ELF-1 (cell line): ENCODE measurements around the gene SERTAD2.
A peak's percentile ranks its signal among the peaks of the same experiment; 100 is the strongest.

Experiments
- DNase-seq: peaks from one replicate; pipeline ENCODE4 v3.0.0-alpha.2; 2016; ENCODE audit warnings: low read depth, low spot score

The SERTAD2 gene

DNA sequence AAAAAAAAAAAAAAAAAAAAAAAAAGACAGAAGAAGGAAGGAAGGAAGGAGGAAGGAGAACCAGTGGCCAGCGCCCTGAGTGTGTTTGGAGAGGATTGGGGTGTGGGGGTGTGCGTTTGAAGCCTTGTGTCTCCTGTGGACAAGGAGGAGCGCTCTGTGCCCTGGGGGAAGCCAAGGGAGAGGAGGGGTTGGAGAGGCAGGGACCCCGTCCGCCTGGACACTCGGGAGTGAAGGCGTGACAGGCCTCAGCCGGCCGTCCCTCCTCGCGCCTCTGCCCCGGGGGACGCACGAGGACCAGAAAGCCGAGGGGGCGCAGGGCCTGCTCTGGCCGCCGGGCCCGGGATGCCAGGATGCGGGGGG, 44.9 kb downstream of the SERTAD2 start:
- DNase-seq: no peak

DNA sequence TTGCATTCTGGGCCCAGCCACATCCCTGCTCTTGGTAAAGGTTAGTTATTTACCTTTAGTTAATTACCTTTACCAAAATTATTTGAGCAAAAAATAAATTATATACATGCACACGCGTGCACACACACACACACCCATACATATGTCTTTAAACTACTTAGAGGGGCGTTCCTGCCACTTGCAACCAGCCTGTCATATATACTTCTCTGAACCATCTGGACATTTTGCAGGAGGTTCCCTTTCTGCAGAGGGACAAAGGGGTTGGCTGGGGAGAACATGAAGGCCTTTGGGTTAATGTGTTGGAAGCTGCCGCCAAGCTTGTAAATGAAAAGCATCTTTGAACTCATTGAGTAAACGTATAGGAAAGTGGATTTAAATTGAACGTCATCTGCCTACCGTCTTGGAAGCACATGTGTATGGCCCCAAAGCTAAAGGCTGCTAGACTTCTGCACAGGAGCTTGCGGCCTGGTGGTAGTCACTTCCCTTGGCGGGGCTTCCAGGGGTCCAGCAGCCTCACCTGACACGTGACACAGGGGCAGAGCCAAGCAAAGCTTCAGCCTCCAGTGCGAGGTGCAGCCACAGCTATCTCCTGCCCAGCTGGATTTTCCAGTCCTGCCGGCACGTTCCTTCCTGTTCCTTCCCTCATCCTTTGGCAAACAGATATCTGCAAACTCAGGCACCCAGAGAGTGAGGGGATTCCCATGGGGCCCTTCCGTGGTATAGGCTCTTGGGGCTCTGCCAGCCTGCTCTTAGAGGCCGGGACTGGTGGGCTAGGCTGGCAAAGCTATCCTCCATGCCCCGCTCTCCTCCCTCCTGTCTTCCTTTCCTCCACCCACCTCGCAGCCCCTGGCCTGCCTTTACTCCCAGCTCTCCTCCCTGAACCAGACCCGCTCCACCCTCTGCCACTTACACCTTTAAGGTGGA, 46.1 kb downstream of the SERTAD2 start:
- peak; percentile 80 for DNase-seq

DNA sequence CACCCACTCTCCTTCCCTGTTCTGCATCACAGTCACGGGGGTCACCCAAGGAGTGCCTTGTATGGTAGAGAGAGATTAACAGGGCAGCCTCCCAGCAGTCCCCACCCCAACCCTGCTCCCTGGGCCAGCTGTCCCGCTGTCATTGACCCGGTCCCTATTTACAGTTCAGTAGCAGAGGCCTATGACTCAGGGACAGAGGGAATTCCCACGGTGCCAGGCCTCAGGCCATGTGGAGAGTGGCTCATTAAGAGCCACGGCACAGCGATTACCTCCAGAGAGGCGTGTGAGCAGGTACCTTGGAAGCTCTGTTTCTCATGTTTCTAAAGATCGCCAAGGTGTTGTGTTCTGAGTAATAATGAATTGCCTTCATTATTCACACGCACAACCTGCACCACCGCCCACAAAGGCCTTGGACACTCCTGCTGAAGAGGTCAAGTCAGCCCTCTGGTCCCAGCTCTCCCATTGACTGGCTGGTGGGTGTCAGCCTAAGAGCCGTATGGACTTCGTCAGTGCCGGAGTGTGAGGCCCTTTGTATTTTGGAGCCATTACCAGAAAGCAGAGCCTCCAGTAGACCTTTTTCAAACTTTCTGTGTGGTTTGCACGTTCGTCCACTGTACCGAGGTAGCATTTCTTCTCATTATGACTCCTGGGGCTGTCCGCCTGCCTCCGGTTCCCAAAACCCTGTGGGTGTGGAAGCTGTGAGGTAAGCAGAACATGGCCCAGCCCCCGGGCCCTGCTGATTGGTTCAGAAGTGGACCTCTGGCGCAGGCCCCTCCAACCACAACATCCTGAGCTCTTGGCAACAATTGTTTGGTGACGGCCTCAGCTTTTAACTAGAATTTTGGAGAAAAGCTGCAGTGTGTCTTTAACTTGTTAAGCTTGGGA, 47.0 kb downstream of the SERTAD2 start:
- DNase-seq: peak; percentile 92

DNA sequence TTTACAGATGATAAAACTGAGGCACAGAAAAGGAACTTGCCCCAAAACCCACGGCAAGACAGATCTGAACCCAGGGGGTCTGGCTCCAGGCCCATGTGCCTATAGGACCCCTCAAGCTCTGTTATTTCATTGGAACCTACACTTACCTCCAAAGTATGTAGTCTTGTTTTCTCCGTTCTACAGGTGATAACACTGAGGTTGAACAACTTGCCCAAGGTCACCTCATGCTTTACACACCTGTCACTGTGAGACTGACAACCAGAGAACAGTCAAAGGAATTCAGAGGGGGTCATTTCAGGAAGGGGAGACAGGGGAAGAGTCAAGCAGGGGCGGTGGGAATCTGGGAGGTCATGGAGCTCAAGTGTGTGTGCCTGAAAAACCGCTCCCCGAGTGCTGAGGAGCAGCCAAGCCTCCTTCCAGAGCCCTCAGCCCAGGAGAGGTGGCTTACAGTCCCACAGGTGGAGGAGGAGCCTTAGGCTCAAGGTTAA, 47.7 kb downstream of the SERTAD2 start:
- no peak for DNase-seq

DNA sequence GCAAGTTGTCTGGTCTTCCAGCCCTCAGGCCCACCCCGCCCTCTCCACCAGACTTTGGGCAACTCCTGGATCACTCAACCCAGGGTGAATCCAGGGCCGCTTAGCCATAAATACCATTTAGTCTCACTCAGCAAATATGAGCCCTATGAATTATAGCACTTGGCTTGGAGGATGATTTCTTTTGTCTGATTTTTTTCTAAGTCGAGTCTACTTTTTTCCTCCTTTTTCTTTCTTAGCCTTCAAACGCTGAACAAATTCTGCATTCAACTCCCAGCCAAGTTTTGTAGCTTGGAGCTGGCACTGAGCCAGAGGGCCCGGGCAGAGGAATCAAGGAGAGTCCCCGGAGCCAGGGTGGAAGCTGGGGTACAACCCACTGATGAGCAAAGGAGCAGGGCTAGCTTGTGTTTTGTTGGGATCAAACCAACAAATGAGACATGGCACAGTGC, 48.7 kb downstream of the SERTAD2 start:
- DNase-seq: no peak

DNA sequence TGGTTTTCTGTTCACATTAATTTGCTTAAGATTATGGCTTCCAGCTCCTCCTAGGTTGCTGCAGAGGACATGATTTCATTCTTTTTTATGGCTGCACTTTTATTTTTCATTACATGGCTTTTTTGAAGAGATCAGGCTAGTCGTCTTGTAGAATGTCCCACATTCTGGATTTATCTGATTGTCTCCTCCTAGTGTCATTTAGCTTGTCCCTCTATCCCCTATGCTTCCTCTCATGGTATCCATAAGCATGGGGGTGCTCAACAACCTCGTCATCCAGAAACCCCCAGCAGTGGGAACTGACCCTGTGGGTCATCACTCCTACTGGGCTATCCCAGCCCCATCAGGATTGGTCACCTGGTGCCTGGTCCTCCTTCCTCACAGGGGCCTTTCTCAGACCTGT, 49.6 kb downstream of the SERTAD2 start:
- no peak for DNase-seq

DNA sequence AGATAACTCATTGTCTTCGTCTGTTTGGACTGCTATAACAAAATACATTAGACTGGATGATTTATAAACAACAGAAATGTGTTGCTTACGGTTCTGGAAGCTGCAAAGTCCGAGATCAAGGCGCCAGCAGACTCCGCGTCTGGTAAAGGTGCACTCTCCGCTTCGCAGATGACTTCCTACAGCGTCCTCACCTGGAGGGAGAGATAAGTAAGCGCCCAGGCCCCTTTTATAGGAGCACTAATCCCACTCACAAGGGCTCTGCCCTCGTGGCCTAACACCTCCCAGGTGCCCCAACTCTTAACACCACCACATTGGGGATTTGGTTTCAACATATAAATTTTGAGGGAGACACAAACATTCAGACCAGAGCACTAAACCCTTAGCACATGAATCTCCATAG, 51.3 kb downstream of the SERTAD2 start:
- no peak for DNase-seq

DNA sequence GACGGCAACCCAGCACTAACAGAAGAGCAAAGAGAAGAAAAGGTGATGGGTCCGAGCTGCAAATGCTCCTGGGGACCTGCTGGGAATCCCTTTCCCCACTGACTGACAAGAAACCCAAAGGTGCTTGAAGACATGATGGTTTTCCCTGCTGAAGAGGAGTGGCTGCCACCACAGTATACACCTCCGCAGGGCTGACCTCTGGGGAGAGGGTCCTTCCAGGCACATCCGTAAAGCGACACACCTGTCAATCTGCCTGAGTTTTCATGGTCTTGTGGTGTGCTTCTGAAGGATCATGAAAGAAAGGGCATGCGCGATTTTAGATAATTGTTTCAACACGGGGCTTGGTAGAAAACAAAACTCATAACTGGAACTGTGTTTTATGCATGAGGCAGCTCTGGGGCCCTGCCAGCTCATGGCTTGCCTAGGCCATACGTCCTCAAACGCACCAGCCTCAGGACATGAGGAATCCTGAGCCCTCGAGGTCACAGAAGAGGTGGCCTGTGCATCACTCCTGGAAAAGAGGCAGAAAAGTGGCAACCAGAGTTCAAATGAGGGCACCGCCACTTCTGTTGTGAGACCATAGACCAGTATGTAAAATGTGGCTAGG, 51.8 kb downstream of the SERTAD2 start:
- no peak for DNase-seq

DNA sequence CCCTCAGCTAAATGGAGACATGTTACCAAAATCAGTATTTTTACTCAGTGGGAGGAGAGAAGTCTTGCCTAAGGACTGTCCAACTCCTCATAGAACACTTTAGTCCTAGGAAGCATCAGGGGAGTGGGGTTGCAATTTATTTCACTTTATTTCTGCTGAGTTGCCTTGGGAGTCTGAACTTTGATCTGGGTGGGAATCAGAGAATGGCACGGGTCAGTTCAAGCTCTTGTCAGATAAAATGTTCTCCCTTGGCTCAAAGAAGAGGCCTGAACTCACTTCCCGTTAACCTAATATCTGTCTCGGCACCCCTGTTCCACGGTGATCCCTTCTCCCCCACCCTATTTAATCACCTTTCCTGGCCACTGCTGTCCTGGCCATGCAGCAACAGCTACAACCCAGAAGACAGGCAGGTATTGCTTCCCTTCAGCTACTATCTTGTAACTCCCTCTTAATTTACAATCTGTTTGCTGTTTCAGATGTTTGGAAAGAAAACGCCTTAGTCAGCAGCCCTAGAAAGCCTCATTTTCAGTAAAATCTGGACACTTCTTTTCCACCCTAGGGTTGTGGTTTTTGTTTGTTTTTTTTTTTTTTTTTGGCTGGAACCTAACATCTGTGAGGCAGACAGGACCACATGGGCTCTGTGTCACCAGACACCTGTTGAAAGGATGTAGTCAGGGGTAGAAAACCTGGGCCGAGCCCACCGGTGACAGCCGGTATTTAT, 52.5 kb downstream of the SERTAD2 start:
- no peak for DNase-seq

DNA sequence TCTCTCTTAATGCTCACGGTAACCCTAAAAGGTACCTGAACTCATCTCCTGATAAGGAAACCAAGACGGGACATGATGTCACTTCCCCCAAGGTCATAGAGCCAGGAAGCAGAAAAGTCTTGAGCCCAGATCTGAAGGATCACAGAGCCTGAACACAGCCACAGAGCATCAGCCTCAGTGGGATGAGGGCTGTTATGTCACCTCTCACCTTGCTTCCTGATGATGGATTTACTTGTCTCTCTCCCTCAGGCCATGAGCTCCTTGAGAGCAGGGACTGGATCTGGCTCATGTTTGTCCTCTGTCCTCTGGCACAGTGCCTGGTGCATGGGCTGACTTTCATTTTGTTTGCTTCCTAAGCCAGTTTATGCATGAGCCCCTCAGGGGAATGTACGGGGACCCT, 54.2 kb downstream of the SERTAD2 start:
- DNase-seq: peak; percentile 58

DNA sequence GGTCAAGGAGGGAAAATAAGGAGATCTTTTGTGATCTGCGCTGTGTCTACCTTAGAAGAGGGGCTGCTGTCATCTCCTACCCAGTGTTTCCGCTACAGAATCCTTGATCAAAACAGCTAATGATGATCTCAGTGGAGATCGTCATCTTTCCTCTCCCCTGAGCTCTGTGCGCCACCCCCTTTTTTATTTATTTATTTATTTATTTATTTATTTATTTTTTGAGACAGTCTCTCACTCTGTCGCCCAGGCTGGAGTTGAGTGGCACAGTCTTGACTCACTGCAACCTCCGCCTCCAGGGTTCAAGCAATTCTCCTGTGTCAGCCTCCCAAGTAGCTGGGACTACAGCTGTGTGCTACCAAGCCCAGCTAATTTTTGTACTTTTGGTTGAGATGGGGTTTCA, 55.5 kb downstream of the SERTAD2 start:
- DNase-seq: no peak

DNA sequence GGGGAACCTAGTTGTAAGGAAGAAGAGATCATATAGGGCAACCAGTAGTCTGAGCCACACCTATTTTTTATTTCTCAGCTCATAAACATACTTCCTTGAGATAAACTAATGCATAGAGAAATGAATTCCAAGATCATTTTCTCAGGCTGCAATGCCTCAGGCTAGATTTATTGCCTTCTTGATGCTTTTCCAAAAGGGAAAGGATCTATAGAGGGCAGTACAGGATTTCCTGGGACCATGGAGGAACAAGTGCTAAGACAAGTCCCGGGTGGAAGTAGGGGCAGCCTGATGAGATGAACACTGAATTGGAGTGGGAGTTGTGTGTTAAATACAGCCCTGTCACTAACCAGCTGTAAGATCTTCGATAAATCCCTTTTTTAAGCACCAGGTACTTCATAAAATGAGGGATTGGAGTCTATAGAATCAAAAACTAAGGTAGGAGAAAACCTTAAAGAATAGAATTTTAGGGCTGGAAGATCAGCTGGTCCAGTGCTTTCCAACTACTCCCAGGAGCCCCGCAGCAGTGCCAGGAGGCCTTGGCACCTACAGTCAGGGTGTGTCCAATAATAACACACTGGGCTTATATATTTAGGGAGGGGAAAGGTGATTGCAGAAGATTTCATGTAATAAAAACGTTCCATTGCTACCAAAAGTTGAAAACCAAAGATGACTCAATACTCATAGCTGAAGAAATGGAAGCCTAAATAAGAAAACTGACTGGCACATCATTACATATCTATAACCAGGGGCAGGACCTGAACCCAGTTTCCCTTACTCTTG, 58.1 kb downstream of the SERTAD2 start:
- DNase-seq: no peak

DNA sequence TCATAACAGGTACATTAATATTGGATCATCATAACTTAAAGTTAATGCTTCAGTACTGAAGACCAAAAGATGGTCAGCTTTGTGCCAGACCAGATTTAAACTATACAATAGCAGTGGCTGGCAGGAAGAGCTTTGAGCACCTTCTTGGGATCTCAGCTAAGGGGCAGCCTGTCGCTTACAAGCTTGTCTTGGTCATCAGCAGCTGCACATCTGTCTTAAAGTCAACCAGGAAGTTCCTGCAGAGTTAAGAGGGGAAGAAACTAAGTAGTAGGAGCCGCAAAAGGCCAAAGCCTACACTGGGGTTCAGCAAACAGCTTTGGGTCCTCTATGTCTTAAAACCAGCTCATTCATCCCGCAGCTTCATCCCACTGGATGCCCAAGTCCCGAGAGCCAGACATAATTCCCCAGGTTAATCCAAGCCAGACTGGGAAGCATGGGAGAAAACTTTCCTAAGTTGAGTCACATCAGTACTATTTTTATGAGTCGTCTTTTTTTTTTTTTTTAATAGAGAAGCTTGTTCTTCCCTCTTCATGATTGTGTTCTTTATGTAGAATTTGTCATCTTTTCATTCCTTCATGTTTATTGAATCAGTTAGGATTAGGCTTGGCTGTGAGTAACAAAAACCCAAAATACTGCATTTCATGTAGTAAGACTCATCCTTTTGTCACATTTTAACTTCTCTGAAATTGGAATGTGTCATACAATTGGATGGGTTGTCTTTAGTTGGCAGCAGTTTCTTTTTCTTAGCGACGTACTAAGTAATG, 59.3 kb downstream of the SERTAD2 start:
- DNase-seq: no peak

DNA sequence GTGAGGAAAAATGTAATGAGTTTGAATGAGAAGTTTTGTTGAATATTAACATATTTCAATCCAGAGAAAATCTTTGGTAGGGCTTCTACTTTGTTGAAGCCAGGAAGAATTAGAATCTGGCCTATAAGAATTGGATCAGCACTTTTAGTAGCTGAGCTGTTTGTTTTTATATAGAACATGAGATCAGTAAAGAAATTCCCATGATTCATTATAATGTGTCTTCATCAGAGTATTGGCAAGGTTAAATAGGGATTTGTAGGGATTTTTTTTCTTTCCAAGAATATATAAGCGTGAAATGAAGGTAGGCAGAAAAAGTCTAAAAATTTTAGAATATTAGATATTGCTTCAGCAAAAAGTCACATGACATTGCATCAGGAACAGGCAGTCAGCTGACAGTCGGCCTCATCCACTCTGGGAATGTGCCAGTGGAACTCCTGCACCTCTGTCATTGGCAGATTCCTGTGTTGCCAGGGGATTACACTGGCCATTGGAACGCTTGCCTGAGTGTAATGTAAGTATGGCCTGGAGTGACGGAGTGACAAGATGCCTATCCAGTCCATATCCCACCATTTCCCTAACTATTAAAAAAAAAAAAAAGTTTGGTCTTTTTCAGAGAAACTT, 60.6 kb downstream of the SERTAD2 start:
- no peak for DNase-seq

DNA sequence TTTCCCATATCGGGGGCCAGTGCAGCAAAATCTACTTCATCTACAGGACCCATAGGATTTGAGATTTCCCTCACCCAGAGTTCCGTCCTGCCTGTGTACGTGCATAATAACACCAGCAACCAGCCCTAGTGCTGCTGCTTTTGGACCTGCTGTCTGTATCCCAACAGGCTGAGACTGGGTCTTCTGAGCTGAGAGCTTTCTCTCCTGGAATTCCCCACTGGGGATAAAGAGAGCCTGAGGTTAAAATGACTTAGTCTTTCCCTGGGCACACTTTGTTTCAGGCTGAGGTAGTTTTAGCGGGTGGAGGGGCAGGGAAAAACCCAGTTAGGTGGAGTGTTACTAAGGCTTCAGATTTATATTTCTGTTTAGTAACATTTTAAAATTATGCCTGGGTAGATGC, 62.5 kb downstream of the SERTAD2 start:
- DNase-seq: no peak

DNA sequence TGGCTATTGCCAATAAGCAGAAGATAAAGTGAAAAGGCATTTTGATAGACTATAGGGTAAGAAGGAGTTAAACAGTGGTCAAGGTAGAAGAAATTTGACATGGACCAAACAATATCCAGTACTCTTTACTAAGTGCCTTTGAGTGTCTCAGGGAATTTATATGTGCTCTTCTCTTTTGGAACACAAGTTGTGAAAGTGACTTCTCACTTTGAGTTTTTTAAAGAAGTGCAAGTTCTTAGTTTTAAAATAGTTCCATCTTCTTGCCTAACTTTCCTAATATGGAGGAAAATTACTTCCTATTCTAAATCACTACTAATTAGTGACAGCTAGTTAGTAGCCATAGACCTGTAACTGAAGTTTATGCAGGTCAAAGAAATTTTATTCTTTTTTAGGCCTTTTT, 66.2 kb downstream of the SERTAD2 start:
- DNase-seq: no peak

DNA sequence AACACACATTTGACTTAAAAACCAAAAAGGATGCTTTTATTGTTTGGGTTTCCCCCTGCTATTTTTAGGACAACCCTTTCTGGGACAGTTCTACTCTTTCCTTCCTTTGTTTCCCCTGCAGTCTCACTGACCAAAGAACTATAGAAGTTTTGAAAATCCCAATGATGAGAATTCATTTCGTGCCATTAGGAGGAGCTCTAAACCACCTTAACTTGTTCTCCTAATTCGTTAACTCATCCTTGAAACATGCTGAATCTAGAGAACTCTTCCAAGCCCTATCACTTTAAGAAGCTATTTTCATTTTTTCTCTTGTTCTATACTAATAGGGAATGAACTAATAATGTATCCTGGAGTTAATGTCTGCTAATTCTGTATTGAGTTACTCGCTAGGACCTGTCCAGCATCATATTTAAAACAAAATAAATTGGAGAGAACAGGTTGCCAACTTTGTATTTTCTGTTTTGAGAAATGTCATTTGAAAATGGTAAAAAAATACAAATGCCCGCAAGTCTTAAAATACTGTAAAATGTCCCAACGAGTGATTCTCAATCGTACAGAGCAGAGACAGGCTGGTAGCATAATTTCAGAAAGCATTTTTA, 66.7 kb downstream of the SERTAD2 start:
- no peak for DNase-seq

DNA sequence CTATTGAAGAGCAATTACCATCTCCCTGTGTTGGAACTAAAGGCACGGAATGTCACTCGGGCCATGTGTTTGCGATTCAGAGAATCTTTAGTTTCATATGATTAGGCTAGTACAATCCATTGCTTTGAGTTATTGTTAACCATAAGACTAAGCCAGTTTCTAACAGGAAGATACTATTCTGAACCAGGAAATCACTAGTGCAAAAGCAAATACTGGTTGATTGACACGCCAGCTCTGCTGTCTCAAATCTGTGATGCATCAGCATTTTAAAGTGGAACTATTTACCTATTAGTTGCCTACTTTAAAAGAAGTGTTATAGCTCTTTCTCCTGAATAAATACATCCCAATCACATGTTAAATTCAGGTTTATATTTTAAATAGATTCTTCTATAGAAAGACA, 67.7 kb downstream of the SERTAD2 start:
- no peak for DNase-seq

DNA sequence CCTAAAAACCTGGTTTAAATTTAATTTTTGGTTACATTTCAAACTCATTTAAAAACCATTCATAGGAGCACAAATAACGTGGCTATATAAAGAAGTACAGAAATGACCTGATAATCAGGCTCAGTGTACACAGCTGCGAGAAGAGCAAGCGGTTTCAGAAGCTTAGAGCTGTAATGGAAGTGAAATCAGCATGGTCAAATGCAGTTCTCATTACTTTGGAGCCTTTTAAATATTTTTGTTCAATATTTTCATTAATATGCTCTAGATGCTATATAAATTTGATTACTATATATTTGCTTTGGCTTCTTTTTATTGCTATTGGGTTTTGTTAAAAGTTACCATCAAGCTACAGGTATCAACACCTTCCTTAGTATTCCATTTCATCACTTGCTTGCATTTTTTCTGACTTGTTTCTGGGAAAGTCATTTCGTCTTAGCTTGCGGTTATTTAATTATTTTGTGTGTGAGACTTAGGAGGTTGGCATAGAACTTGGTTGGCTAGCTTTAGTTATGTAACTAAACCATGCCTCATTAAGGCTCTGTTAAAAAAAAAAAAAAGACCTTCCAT, 70.9 kb downstream of the SERTAD2 start:
- DNase-seq: no peak
